ENCODE measurements around the gene ACSF3. TPM values are rescaled to one million over a fixed set of nuclear protein-coding genes. Genes with fewer than 3 reads are reported as not detected.
"Not testable (repeated sequence)": the region's sequence is repeated elsewhere in the genome, so short reads cannot be mapped to it uniquely, and the experiment has no call there.

Gene ACSF3
- total RNA-seq, 1 donor from 2014 or later: 78.0 TPM

GRCh38 chr16:89069920-89070319, 23.7 kb upstream of the ACSF3 start:
- no peak for DNase-seq
- no peak overlapping the region for H3K27ac Mint-ChIP-seq
- H3K4me1 Mint-ChIP-seq: peaks cover 29% of the 10 kb centered on the region
- POLR2A ChIA-PET: interaction anchor here (0.6 kb wide), 1 partner anchor 10 kb away, joined by 6 read pairs; no protein-coding TSS in a partner anchor
- CTCF ChIA-PET: no interaction called here
- no peaks in the 10 kb centered on the region for H3K27me3 Mint-ChIP-seq
- H3K4me3 Mint-ChIP-seq: no peak overlapping the region
- no peak for TF ChIP-seq CTCF (IDR thresholded peaks at IDR 0.05)
- no peaks in the 10 kb centered on the region for H3K36me3 Mint-ChIP-seq (ENCODE audit: low read depth)
- intact Hi-C loops (cut with micrococcal nuclease): no loop called here
- ATAC-seq (ENCODE audit: low read depth): no peak
- no peaks in the 10 kb centered on the region for H3K9me3 Mint-ChIP-seq

GRCh38 chr16:89070590-89070989, 23.1 kb upstream of the ACSF3 start:
- POLR2A ChIA-PET: interaction anchor here (0.6 kb wide), 1 partner anchor 11 kb away, joined by 6 read pairs; no protein-coding TSS in a partner anchor
- no peak for TF ChIP-seq CTCF (IDR thresholded peaks at IDR 0.05)
- DNase-seq: no peak
- H3K27me3 Mint-ChIP-seq: no peaks in the 10 kb centered on the region
- H3K27ac Mint-ChIP-seq: no peak overlapping the region
- ATAC-seq (ENCODE audit: low read depth): no peak
- H3K4me3 Mint-ChIP-seq: no peak overlapping the region
- H3K9me3 Mint-ChIP-seq: no peaks in the 10 kb centered on the region
- peaks cover 23% of the 10 kb centered on the region for H3K4me1 Mint-ChIP-seq
- no peaks in the 10 kb centered on the region for H3K36me3 Mint-ChIP-seq (ENCODE audit: low read depth)
- CTCF ChIA-PET: no interaction called here
- intact Hi-C loops (cut with micrococcal nuclease): no loop called here

- Mint-ChIP-seq H3K27ac (no peak overlapping the region), H3K9me3 (no peaks in the 10 kb centered on the region), H3K4me1 (peaks cover 12% of the 10 kb centered on the region), H3K4me3 (no peak overlapping the region), H3K27me3 (no peaks in the 10 kb centered on the region), H3K36me3 (ENCODE audit: low read depth) (no peaks in the 10 kb centered on the region)
- POLR2A ChIA-PET: no interaction called here
- ATAC-seq (ENCODE audit: low read depth) (no peak), DNase-seq (no peak)
- CTCF ChIA-PET: no interaction called here
- intact Hi-C loops (cut with micrococcal nuclease): no loop called here
- TF ChIP-seq CTCF (IDR thresholded peaks at IDR 0.05): no peak
Measured at GRCh38 chr16:89071686-89072547, 21.7 kb upstream of the ACSF3 start.

- no peak for TF ChIP-seq CTCF (IDR thresholded peaks at IDR 0.05)
- H3K36me3 Mint-ChIP-seq (ENCODE audit: low read depth): no peaks in the 10 kb centered on the region
- ChIA-PET CTCF (no interaction called here), POLR2A (interaction anchor here (0.8 kb wide), 1 partner anchor 25 kb away, joined by 3 read pairs; no protein-coding TSS in a partner anchor)
- peaks cover 5% of the 10 kb centered on the region for H3K4me1 Mint-ChIP-seq
- H3K9me3 Mint-ChIP-seq: no peaks in the 10 kb centered on the region
- no peaks in the 10 kb centered on the region for H3K27me3 Mint-ChIP-seq
- no peak overlapping the region for H3K4me3 Mint-ChIP-seq
- DNase-seq: no peak
- H3K27ac Mint-ChIP-seq: no peak overlapping the region
- ATAC-seq (ENCODE audit: low read depth): no peak
- intact Hi-C loops (cut with micrococcal nuclease): no loop called here
Measured at GRCh38 chr16:89072548-89073130, 21.0 kb upstream of the ACSF3 start.

- Mint-ChIP-seq H3K4me3 (no peak overlapping the region), H3K27me3 (no peaks in the 10 kb centered on the region), H3K4me1 (no peaks in the 10 kb centered on the region), H3K9me3 (no peaks in the 10 kb centered on the region), H3K36me3 (ENCODE audit: low read depth) (no peaks in the 10 kb centered on the region), H3K27ac (no peak overlapping the region)
- intact Hi-C loops (cut with micrococcal nuclease): no loop called here
- POLR2A ChIA-PET: interaction anchor here (0.8 kb wide), 1 partner anchor 25 kb away, joined by 3 read pairs; no protein-coding TSS in a partner anchor
- TF ChIP-seq CTCF (IDR thresholded peaks at IDR 0.05): no peak
- CTCF ChIA-PET: no interaction called here
- DNase-seq (no peak), ATAC-seq (ENCODE audit: low read depth) (no peak)
Measured at GRCh38 chr16:89073346-89074071, 20.1 kb upstream of the ACSF3 start.

GRCh38 chr16:89074072-89074674, 19.5 kb upstream of the ACSF3 start:
- intact Hi-C loops (cut with micrococcal nuclease); H3K27ac Mint-ChIP-seq; H3K4me1 Mint-ChIP-seq; POLR2A ChIA-PET; H3K27me3 Mint-ChIP-seq; H3K9me3 Mint-ChIP-seq; ATAC-seq (ENCODE audit: low read depth); CTCF ChIA-PET; H3K4me3 Mint-ChIP-seq; H3K36me3 Mint-ChIP-seq (ENCODE audit: low read depth); DNase-seq: not testable (repeated sequence)

Measured in activated B cell treated with CpG ODN at 0.5 μM for 24 hours (primary cell).